Endothelial cell of umbilical vein (primary cell): ENCODE data around the gene CUL2.

ENCODE experiments used
- EZH2 ChIP-seq: IDR thresholded peaks from 2 replicates; pipeline ENCODE4 v1.6.1; 2012; ENCODE audit warnings: borderline replicate concordance, low read depth, mild to moderate bottlenecking, moderate library complexity, low read length, inconsistent platforms; ENCODE audit not compliant: severe bottlenecking
- FOS ChIP-seq: IDR thresholded peaks from 2 replicates; pipeline ENCODE4 v1.6.1; 2011; ENCODE audit warnings: mild to moderate bottlenecking, low read length, moderate library complexity, borderline replicate concordance; ENCODE audit not compliant: insufficient read depth
- GATA2 ChIP-seq: IDR thresholded peaks from 2 replicates; pipeline ENCODE4 v1.7.0; 2011; ENCODE audit warnings: low read depth, mild to moderate bottlenecking, moderate library complexity, mixed read lengths, low read length; ENCODE audit not compliant: insufficient read length, insufficient read depth
- JUN ChIP-seq: IDR thresholded peaks from 2 replicates; pipeline ENCODE4 v1.6.1; 2011; ENCODE audit warnings: borderline replicate concordance, low read depth; ENCODE audit not compliant: insufficient read length, insufficient read depth
- MAX ChIP-seq: IDR thresholded peaks from 2 replicates; pipeline ENCODE4 v1.6.1; 2011; ENCODE audit not compliant: insufficient read depth, insufficient read length
- MYC ChIP-seq: IDR thresholded peaks from one replicate; pipeline ENCODE4 v1.6.1; 2011; ENCODE audit warnings: mild to moderate bottlenecking, low read depth, low read length
- POLR2A ChIP-seq: IDR thresholded peaks from 2 replicates; pipeline ENCODE4 v1.6.1; 2012; ENCODE audit warnings: low read depth, mild to moderate bottlenecking, control low read depth, low read length
- POLR2AphosphoS5 ChIP-seq: IDR thresholded peaks from 2 replicates; pipeline ENCODE4 v1.6.1; 2012; ENCODE audit warnings: low read depth, mild to moderate bottlenecking, control low read depth, low read length, moderate library complexity; ENCODE audit not compliant: insufficient read depth
- TF ChIP-seq, protein P1 (sequence below), 2 donors: IDR thresholded peaks; 1 replicate in 1 of 2; 2 replicates in 1 of 2; pipeline ENCODE4 v1.5.1; 2011; ENCODE audit warnings: low read length in 2 of 2, mild to moderate bottlenecking in 2 of 2, moderate library complexity in 2 of 2, control low read depth in 1 of 2, inconsistent platforms in 1 of 2, low read depth in 1 of 2; ENCODE audit not compliant: insufficient read depth in 1 of 2; ENCODE audit errors: extremely low read depth in 1 of 2

DNA sequence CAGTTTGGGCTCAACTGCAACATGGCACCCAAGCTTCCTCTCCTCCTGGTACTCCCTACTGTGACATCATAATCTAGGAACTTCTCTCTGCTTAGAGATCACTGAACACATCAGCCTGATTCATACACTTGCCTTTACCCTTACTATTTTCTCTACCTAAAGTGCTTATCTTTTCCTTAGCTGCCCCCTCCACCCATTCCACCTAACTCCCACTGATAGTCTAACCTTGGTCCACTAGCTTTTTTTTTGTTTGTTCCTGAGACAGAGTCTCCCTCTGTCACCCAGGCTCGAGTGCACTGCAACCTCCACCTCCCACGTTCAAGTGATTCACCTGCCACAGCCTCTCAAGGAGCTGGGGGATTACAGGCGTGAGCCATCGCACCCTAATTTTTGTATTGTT, 15.9 kb downstream of the CUL2 start:
- TF ChIP-seq, protein P1, sequence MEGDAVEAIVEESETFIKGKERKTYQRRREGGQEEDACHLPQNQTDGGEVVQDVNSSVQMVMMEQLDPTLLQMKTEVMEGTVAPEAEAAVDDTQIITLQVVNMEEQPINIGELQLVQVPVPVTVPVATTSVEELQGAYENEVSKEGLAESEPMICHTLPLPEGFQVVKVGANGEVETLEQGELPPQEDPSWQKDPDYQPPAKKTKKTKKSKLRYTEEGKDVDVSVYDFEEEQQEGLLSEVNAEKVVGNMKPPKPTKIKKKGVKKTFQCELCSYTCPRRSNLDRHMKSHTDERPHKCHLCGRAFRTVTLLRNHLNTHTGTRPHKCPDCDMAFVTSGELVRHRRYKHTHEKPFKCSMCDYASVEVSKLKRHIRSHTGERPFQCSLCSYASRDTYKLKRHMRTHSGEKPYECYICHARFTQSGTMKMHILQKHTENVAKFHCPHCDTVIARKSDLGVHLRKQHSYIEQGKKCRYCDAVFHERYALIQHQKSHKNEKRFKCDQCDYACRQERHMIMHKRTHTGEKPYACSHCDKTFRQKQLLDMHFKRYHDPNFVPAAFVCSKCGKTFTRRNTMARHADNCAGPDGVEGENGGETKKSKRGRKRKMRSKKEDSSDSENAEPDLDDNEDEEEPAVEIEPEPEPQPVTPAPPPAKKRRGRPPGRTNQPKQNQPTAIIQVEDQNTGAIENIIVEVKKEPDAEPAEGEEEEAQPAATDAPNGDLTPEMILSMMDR (IDR thresholded peaks at IDR 0.05; ENCODE audit: extremely low read depth in 1 of 2, insufficient read depth in 1 of 2, low read depth in 1 of 2, low read length in 2 of 2), result no peak
- no peak for TF ChIP-seq EZH2
- no peak for TF ChIP-seq JUN
- no peak for TF ChIP-seq POLR2A
- no peak for TF ChIP-seq POLR2AphosphoS5
- TF ChIP-seq MAX, result no peak
- no peak for TF ChIP-seq FOS
- no peak for TF ChIP-seq GATA2
- TF ChIP-seq MYC, result no peak
